Measurements from ENCODE around the gene SCAPER.
"Not testable (repeated sequence)": the region's sequence is repeated elsewhere in the genome, so short reads cannot be mapped to it uniquely, and the experiment has no call there.

SCAPER gene

GRCh38 chr15:76572983-76573314 is 332.2 kb downstream of the SCAPER start:
- no peak for DNase-seq

- DNase-seq: no peak
Observed at GRCh38 chr15:76566276-76566675, 338.9 kb downstream of the SCAPER start.

GRCh38 chr15:76565366-76565765 is 339.8 kb downstream of the SCAPER start:
- DNase-seq: no peak

GRCh38 chr15:76555247-76555646 is 349.9 kb downstream of the SCAPER start:
- DNase-seq: no peak

- DNase-seq: no peak
Observed at GRCh38 chr15:76553564-76553963, 351.6 kb downstream of the SCAPER start.

GRCh38 chr15:76553102-76553501 is 352.0 kb downstream of the SCAPER start:
- no peak for DNase-seq

- no peak for DNase-seq
Observed at GRCh38 chr15:76546805-76547204, 358.3 kb downstream of the SCAPER start.

- DNase-seq: no peak
Observed at GRCh38 chr15:76533995-76534394, 371.1 kb downstream of the SCAPER start.

GRCh38 chr15:76533060-76533820 is 371.9 kb downstream of the SCAPER start:
- DNase-seq: peak; percentile 57 to 98

- DNase-seq: no peak
Observed at GRCh38 chr15:76529911-76530310, 375.2 kb downstream of the SCAPER start.

- no peak for DNase-seq
Observed at GRCh38 chr15:76526111-76526510, 379.0 kb downstream of the SCAPER start.

- no peak for DNase-seq
Observed at GRCh38 chr15:76517910-76518309, 387.2 kb downstream of the SCAPER start.

GRCh38 chr15:76514282-76514681 is 390.9 kb downstream of the SCAPER start:
- no peak for DNase-seq

GRCh38 chr15:76512971-76513370 is 392.2 kb downstream of the SCAPER start:
- no peak for DNase-seq

GRCh38 chr15:76510663-76511062 is 394.5 kb downstream of the SCAPER start:
- DNase-seq: not testable (repeated sequence)

GRCh38 chr15:76503804-76504203 is 401.3 kb downstream of the SCAPER start:
- no peak for DNase-seq

GRCh38 chr15:76503121-76503520 is 402.0 kb downstream of the SCAPER start:
- DNase-seq: no peak

GRCh38 chr15:76502678-76503077 is 402.5 kb downstream of the SCAPER start:
- no peak for DNase-seq

- DNase-seq: not testable (repeated sequence)
Observed at GRCh38 chr15:76502185-76502584, 403.0 kb downstream of the SCAPER start.

GRCh38 chr15:76501726-76502125 is 403.4 kb downstream of the SCAPER start:
- no peak for DNase-seq

- no peak for DNase-seq
Observed at GRCh38 chr15:76501011-76501410, 404.1 kb downstream of the SCAPER start.

- DNase-seq: no peak
Observed at GRCh38 chr15:76495487-76495886, 409.7 kb downstream of the SCAPER start.

- DNase-seq: no peak
Observed at GRCh38 chr15:76492538-76492937, 412.6 kb downstream of the SCAPER start.

GRCh38 chr15:76483752-76484151 is 421.4 kb downstream of the SCAPER start:
- DNase-seq: no peak

GRCh38 chr15:76483018-76483417 is 422.1 kb downstream of the SCAPER start:
- DNase-seq: no peak
